D721Med (cell line): ENCODE data around the gene IMMP1L.
"Not testable (repeated sequence)": the region's sequence is repeated elsewhere in the genome, so short reads cannot be mapped to it uniquely, and the experiment has no call there.

Experiments used
- DNase-seq: peaks from one replicate; pipeline ENCODE4 v3.0.0; 2011; ENCODE audit warnings: low spot score; ENCODE audit not compliant: insufficient read length
- FAIRE-seq: peaks from 2 replicates; lab custom pipeline; 2011; peaks lifted over from hg19 to GRCh38; lab: Jason Lieb, UNC
- TF ChIP-seq, protein P1 (sequence below): IDR thresholded peaks from 2 replicates; pipeline ENCODE4 v1.5.1; 2012; ENCODE audit warnings: mild to moderate bottlenecking, control low read depth; ENCODE audit not compliant: insufficient read depth; ENCODE audit errors: missing control alignments

The IMMP1L gene

GRCh38 chr11:31529189-31529588 is 19.8 kb upstream of the IMMP1L start:
- DNase-seq (no peak), FAIRE-seq (no peak)
- TF ChIP-seq, protein P1, sequence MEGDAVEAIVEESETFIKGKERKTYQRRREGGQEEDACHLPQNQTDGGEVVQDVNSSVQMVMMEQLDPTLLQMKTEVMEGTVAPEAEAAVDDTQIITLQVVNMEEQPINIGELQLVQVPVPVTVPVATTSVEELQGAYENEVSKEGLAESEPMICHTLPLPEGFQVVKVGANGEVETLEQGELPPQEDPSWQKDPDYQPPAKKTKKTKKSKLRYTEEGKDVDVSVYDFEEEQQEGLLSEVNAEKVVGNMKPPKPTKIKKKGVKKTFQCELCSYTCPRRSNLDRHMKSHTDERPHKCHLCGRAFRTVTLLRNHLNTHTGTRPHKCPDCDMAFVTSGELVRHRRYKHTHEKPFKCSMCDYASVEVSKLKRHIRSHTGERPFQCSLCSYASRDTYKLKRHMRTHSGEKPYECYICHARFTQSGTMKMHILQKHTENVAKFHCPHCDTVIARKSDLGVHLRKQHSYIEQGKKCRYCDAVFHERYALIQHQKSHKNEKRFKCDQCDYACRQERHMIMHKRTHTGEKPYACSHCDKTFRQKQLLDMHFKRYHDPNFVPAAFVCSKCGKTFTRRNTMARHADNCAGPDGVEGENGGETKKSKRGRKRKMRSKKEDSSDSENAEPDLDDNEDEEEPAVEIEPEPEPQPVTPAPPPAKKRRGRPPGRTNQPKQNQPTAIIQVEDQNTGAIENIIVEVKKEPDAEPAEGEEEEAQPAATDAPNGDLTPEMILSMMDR: no peak

- FAIRE-seq: no peak
These were observed 12.2 kb upstream of the IMMP1L start for GRCh38 chr11:31521497-31522150.

DNA sequence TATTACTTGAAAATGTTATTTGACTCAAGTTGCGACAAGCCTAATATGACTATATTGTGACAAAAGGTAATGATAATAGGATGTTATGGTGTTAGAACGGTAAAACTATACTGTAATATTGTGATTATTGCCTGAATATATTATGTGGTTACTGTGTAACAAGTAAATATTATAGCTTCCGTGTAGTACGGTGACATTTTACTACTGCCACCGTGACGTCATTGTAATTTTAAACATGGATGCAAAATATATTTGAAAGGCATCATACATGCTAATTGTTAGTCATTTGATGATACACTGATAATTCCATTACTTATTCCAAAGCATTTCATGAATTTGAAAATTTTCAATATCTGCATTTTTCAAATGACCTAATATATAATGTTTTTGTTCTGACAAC is 2.7 kb upstream of the IMMP1L start:
- TF ChIP-seq, protein P1: no peak
- DNase-seq (no peak), FAIRE-seq (no peak)

More at GRCh38 chr11:31521497-31522150, 12.2 kb upstream of the IMMP1L start:
- TF ChIP-seq, protein P1: no peak
- no peak for DNase-seq

DNA sequence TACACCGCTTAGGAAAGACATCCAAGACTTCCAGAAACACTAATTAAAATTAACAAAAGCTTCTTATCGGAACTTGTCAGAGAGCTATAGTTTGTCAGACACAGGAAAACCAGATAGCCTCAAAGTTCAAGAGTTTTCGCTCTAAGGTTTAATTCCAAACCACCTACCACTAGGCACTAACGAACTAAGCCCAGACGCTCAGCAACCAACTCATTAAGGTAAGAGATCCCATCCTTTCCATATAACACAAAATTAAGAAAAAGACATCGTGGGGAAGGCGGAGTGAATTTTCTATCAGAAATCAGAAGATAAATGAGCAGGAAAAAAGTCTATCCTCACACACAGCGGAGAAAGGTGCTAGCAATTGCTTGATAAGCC is 382 bp downstream of the IMMP1L start:
- no peak for DNase-seq
- TF ChIP-seq, protein P1: no peak

GRCh38 chr11:31500560-31500959 is 8.9 kb downstream of the IMMP1L start:
- TF ChIP-seq, protein P1: no peak
- FAIRE-seq: no peak
- no peak for DNase-seq

More for the DNA sequence above, 382 bp downstream of the IMMP1L start:
- FAIRE-seq: no peak

DNA sequence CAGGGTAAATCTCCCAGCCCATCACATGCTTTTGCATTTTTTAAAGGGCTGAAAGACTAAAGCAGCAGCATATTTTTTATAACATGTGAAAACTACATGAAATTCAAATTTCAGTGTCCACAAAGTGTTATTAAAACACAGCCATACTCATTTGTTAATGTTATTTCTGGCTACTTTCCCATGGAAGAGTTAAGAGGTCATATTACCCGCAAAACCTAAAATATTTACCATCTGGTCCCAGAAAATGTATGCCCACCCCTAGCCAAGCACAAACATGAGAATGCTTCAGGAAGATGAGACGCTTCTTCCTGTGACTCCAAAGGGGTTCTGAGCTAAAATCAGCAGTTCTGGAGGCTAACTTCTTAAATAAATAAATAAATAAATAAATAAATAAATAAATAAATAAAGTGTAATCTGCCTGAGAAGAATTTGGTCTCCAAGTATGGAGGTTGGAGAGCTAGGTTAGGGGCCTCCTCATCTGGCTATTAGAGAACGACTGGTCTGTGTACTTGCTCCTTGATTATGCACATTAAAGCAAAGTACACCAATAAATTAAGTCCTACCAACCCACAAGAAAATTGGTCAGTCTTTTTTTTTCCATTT is 9.7 kb downstream of the IMMP1L start:
- TF ChIP-seq, protein P1: no peak
- DNase-seq: no peak
- no peak for FAIRE-seq

GRCh38 chr11:31493762-31494161 is 15.7 kb downstream of the IMMP1L start:
- not testable (repeated sequence) for FAIRE-seq, DNase-seq
